Gastroesophageal sphincter (tissue), 4 donors: ENCODE data around the gene KCNK2. TPM values are rescaled to one million over a fixed set of nuclear protein-coding genes. Genes with fewer than 3 reads are reported as not detected.

ENCODE experiments used
- ATAC-seq: fragments of 150-250 bp; one replicate; pipeline ENCODE4 v1.9.1; 2016; ENCODE audit warnings: mild to moderate bottlenecking, moderate library complexity
- H3K27ac ChIP-seq, 4 donors: fragments of 200-600 bp; sonication (generic) in 3 of 4; 1 replicate in 3 of 4; 2 replicates in 1 of 4; pipeline ENCODE4 v1.5.1; 2016 to 2019
- H3K27me3 ChIP-seq: fragments of 200-600 bp; sonication (generic); one replicate; pipeline ENCODE4 v1.5.1; 2019
- H3K36me3 ChIP-seq, 2 donors: fragments of 200-600 bp; sonication (generic); one replicate each; pipeline ENCODE4 v1.5.1; 2019; ENCODE audit warnings: control low read depth in 1 of 2
- H3K4me1 ChIP-seq, 3 donors: fragments of 200-600 bp; sonication (generic); 1 replicate in 2 of 3; 2 replicates in 1 of 3; pipeline ENCODE4 v1.5.1; 2016 to 2019; ENCODE audit warnings: control low read depth in 2 of 3
- H3K4me3 ChIP-seq, 2 donors: fragments of 200-600 bp; sonication (generic); one replicate each; pipeline ENCODE4 v1.5.1; 2019; ENCODE audit warnings: mild to moderate bottlenecking in 1 of 2, moderate library complexity in 1 of 2
- H3K9me3 ChIP-seq, 3 donors: fragments of 200-600 bp; sonication (generic); one replicate each; pipeline ENCODE4 v1.5.1; 2017 to 2019; ENCODE audit warnings: control low read depth in 2 of 3
- EP300 ChIP-seq: sonication (generic); formaldehyde crosslinking; IDR thresholded peaks from one replicate; pipeline ENCODE4 v1.6.1; 2017; ENCODE audit warnings: antibody characterized with exemption, mild to moderate bottlenecking
- POLR2A ChIP-seq, 2 donors: fragments of 450-650 bp; IDR thresholded peaks; one replicate each; pipeline ENCODE4 v1.6.1; 2017; ENCODE audit warnings: antibody characterized with exemption in 2 of 2, mild to moderate bottlenecking in 2 of 2, moderate library complexity in 1 of 2
- POLR2AphosphoS5 ChIP-seq: sonication (generic); formaldehyde crosslinking; IDR thresholded peaks from one replicate; pipeline ENCODE4 v1.6.1; 2017; ENCODE audit warnings: antibody characterized with exemption
- WGBS, 2 donors: methylation state at CpG; one replicate each; pipeline ENCODE4 v1.1.5; 2018; ENCODE audit warnings: low coverage in 1 of 2; 5-methylcytosine and 5-hydroxymethylcytosine counted together
- total RNA-seq, 4 donors: library from RNA; depleted of rRNA; stranded (reverse); fragments of >200 nt; gene quantifications; one replicate each; pipeline ENCODE4 v1.1.0, GENCODE V29; 2016
- TF ChIP-seq, protein P1 (sequence below), 4 experiments: fragments of 200-600 bp in 2 of 4; fragments of 450-650 bp in 2 of 4; sonication (generic) in 1 of 4; IDR thresholded peaks; one replicate each; pipeline ENCODE4 v1.5.1; 2017 to 2019; ENCODE audit warnings: antibody characterized with exemption in 4 of 4, mild to moderate bottlenecking in 2 of 4, moderate library complexity in 2 of 4

KCNK2 gene
- total RNA-seq, 4 donors from 2014 or later, result 1.1 to 3.7 (median 1.6) TPM

DNA sequence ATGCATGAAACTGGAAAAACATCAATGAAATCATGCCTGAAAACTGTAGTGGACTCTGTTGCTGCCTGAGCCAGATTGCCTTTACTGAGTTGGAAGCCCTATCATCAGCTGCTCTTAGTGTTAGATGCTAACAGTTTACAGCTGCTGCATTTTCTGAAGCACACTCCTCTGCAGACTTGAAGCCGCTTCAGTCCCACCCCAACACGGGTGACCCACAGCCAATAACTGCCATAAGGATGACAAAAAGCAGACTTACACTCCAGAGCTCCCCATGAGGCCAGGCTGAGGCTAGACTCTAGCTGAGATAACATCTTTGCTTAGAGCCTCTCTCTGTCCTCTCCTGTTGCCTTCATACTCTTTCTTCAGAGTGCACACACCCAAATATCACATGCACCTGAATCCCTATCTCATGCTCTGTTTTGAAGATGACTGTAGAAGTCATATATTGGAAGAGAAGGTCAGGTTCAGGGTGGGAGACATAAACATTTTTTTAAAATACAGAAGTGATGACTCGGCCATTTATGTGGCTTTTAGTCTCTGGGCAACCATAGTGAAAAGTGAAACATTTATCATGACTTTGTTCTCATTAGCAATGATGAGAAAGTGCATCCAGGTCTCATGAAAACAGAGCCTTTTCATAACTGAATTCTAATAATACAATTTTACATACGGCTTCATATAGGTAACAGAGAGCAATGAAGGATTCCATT lies 161.0 kb downstream of the KCNK2 start:
- 39 to 57% methylated on average over 4 of the region's 4 CpGs for WGBS, 2 donors
- H3K4me1 ChIP-seq, result no peaks in the 10 kb centered on the region
- H3K4me3 ChIP-seq, result no peak overlapping the region
- peaks cover 5% of the 10 kb centered on the region for H3K27me3 ChIP-seq
- TF ChIP-seq, protein P1, sequence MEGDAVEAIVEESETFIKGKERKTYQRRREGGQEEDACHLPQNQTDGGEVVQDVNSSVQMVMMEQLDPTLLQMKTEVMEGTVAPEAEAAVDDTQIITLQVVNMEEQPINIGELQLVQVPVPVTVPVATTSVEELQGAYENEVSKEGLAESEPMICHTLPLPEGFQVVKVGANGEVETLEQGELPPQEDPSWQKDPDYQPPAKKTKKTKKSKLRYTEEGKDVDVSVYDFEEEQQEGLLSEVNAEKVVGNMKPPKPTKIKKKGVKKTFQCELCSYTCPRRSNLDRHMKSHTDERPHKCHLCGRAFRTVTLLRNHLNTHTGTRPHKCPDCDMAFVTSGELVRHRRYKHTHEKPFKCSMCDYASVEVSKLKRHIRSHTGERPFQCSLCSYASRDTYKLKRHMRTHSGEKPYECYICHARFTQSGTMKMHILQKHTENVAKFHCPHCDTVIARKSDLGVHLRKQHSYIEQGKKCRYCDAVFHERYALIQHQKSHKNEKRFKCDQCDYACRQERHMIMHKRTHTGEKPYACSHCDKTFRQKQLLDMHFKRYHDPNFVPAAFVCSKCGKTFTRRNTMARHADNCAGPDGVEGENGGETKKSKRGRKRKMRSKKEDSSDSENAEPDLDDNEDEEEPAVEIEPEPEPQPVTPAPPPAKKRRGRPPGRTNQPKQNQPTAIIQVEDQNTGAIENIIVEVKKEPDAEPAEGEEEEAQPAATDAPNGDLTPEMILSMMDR (IDR thresholded peaks at IDR 0.05), result no peak
- TF ChIP-seq EP300, result no peak
- no peak for TF ChIP-seq POLR2A (IDR thresholded peaks at IDR 0.05)
- TF ChIP-seq POLR2AphosphoS5, result no peak
- no peaks in the 10 kb centered on the region for H3K9me3 ChIP-seq
- no peaks in the 10 kb centered on the region for H3K36me3 ChIP-seq
- no peak for ATAC-seq
- H3K27ac ChIP-seq, result no peak overlapping the region

DNA sequence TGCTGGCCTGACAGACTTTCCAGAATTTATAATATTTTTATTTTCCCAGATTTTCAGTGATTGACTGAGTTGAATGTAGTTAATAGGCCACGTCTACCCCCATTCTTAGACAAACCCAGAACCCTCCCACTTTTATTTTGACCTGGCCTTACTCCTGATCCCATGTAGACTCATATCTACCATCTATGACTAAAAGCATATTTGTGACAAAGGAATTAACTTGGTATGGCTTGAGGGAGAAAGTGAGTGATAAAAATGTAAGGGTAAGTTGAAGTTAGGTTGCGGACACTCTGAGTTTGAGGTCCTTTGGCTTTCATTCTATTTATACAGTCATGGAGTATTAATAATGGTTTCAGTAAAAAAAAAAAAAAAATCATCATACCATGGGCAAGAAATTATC lies 168.4 kb downstream of the KCNK2 start:
- WGBS, 2 donors, result 76 to 92% methylated on average over 2 of the region's 2 CpGs
- no peak for ATAC-seq
- no peaks in the 10 kb centered on the region for H3K9me3 ChIP-seq
- H3K4me1 ChIP-seq, result no peaks in the 10 kb centered on the region
- H3K36me3 ChIP-seq, result no peaks in the 10 kb centered on the region
- TF ChIP-seq, protein P1 (IDR thresholded peaks at IDR 0.05), result no peak
- TF ChIP-seq EP300 (no peak), POLR2AphosphoS5 (no peak), POLR2A (IDR thresholded peaks at IDR 0.05) (no peak)
- H3K27me3 ChIP-seq, result no peaks in the 10 kb centered on the region
- no peak overlapping the region for H3K27ac ChIP-seq
- H3K4me3 ChIP-seq, result no peak overlapping the region

DNA sequence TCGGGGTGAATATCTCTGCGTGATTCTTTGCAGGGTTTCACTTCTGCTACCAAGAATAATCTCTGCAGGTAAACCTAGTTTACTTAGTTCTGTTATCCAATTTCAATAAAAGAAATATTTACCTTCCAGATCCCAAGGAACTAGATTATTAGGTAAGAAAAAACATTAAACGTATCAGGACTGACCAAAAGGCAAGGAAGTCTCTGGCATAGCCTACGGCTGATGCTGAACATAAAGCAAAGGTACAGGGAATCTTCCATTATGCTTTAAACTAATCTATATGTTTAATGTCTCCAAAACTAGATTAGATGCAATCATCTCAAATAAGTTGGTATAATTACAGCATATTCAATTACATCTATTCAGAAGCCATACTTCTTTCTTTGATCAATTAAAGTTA lies 168.9 kb downstream of the KCNK2 start:
- H3K36me3 ChIP-seq, result no peaks in the 10 kb centered on the region
- TF ChIP-seq, protein P1 (IDR thresholded peaks at IDR 0.05), result no peak
- TF ChIP-seq POLR2AphosphoS5 (no peak), EP300 (no peak)
- 92 to 93% methylated on average over 4 of the region's 4 CpGs for WGBS, 2 donors
- H3K4me1 ChIP-seq, result no peaks in the 10 kb centered on the region
- H3K27ac ChIP-seq, result no peak overlapping the region
- no peaks in the 10 kb centered on the region for H3K9me3 ChIP-seq
- ATAC-seq, result no peak
- H3K4me3 ChIP-seq, result no peak overlapping the region
- no peaks in the 10 kb centered on the region for H3K27me3 ChIP-seq

DNA sequence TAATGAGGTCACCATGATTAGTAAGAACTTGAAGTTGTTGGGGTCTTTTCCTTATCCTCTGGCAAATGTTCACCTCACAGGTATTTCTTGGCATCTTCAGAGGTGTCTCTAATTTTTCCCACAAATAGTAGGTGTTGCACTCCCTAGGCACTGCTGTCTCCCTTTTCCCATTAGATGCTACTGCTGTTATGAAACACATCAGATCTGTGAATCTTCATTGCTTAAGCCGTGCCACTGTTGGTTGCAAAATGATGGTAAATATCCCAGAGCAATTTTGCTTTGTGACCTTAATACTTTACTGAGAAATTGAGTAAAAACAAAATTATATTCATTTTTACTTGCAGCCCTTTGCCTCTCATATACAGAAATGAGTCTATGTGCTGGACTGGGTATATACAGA lies 169.6 kb downstream of the KCNK2 start:
- no peak overlapping the region for H3K27ac ChIP-seq
- H3K4me3 ChIP-seq, result no peak overlapping the region

DNA sequence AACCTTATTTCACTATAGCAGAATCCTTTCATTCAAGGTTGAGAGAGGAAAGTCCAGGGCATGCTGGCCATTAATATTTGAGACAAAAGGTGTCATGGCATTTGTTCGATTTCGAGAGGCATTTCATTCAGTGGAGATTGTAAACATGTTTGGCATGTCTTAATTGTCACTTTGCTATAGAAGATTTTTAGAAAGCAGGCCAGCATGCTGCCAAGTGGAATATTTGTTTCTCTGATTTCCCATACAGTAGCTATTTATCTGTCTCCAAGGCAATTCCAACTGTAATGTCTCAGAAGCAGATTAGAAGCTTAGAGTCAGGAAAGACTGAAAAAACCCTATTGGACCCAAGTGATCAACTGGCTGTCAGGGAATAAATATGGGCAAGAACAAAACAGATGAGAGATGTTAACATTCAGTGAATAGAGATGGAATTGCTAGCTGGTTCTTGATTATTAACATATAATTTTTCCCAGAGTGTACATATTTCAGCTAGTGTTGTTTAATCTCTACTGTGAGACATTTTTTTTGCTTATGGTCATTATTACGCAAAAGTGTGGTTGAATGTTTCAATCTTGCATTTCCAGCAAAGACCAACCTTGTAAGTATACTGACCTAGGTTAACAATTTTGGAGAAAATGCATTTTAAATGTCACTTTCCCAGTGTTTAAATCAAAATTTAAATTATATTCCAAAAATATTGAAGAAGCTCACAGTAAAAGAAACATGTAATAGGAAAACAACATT lies 174.6 kb downstream of the KCNK2 start:
- 67 to 68% methylated on average over 3 of the region's 3 CpGs for WGBS, 2 donors
- Histone ChIP-seq H3K27me3 (no peaks in the 10 kb centered on the region), H3K4me1 (no peaks in the 10 kb centered on the region), H3K27ac (no peak overlapping the region), H3K36me3 (no peaks in the 10 kb centered on the region), H3K4me3 (no peak overlapping the region), H3K9me3 (peaks cover 0 to 12% (median 0%) of the 10 kb centered on the region in 3 donors)
- TF ChIP-seq POLR2A (IDR thresholded peaks at IDR 0.05), result no peak
- no peak for TF ChIP-seq EP300
- no peak for ATAC-seq

More for the DNA sequence above, 169.6 kb downstream of the KCNK2 start:
- no peak for ATAC-seq
- Histone ChIP-seq H3K9me3 (no peaks in the 10 kb centered on the region), H3K36me3 (no peaks in the 10 kb centered on the region), H3K4me1 (no peaks in the 10 kb centered on the region), H3K27me3 (no peaks in the 10 kb centered on the region)
- TF ChIP-seq EP300, result no peak
- 87% methylated on average over 1 of the region's 1 CpG; no CpG with 5 or more reads in 1 of the 2 donors for WGBS, 2 donors

DNA sequence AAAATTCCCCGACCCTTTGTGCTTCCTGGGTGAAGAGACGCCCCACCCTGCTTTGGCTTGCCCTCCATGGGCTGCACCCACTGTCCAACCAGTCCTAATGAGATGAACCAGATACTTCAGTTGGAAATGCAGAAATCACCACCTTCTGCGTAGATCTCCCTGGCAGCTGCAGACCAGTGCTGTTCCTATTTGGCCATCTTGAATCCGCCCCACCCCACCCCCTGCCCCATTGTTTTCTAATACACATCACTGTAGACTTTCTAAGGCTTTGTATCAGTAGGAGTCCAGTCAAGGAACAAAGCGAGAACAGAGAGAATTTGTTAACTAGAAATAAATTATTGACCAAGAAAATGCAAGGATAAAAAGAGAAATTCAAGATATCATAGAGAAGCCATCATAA lies 178.2 kb downstream of the KCNK2 start:
- H3K27ac ChIP-seq, result no peak overlapping the region
- H3K36me3 ChIP-seq, result no peaks in the 10 kb centered on the region
- H3K27me3 ChIP-seq, result no peaks in the 10 kb centered on the region
- no peak for ATAC-seq
- no peaks in the 10 kb centered on the region for H3K4me1 ChIP-seq
- no peak overlapping the region for H3K4me3 ChIP-seq
- 53 to 74% methylated on average over 3 of the region's 5 CpGs for WGBS, 2 donors
- TF ChIP-seq EP300 (no peak), POLR2AphosphoS5 (no peak), POLR2A (IDR thresholded peaks at IDR 0.05) (no peak)
- TF ChIP-seq, protein P1 (IDR thresholded peaks at IDR 0.05), result no peak
- peaks cover 0 to 12% (median 0%) of the 10 kb centered on the region in 3 donors for H3K9me3 ChIP-seq
